Measurements from ENCODE around the gene DYNLRB1. TPM values are rescaled to one million over a fixed set of nuclear protein-coding genes. Genes with fewer than 3 reads are reported as not detected.
A peak's percentile ranks its signal among the peaks of the same experiment; 100 is the strongest.

The DYNLRB1 gene
- total RNA-seq, 1 donor from 2014 or later, result 101 TPM

GRCh38 chr20:34558320-34559218 is 42.3 kb downstream of the DYNLRB1 start, which contains the start of gene MAP1LC3A:
TSS of gene MAP1LC3A (plus strand) at chr20:34558718. CDS start at chr20:34558869, 151 bp downstream.
- Mint-ChIP-seq H3K4me1 (peaks cover 11% of the 10 kb centered on the region), H3K27me3 (ENCODE audit: low read depth) (no peaks in the 10 kb centered on the region), H3K4me3 (peak within 1 kb of the TSS; percentile 78), H3K27ac (peak within 1 kb of the TSS; percentile 91), H3K36me3 (no peaks in the 10 kb centered on the region), H3K9me3 (no peaks in the 10 kb centered on the region)
- TF ChIP-seq, protein P1, sequence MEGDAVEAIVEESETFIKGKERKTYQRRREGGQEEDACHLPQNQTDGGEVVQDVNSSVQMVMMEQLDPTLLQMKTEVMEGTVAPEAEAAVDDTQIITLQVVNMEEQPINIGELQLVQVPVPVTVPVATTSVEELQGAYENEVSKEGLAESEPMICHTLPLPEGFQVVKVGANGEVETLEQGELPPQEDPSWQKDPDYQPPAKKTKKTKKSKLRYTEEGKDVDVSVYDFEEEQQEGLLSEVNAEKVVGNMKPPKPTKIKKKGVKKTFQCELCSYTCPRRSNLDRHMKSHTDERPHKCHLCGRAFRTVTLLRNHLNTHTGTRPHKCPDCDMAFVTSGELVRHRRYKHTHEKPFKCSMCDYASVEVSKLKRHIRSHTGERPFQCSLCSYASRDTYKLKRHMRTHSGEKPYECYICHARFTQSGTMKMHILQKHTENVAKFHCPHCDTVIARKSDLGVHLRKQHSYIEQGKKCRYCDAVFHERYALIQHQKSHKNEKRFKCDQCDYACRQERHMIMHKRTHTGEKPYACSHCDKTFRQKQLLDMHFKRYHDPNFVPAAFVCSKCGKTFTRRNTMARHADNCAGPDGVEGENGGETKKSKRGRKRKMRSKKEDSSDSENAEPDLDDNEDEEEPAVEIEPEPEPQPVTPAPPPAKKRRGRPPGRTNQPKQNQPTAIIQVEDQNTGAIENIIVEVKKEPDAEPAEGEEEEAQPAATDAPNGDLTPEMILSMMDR (IDR thresholded peaks at IDR 0.05; ENCODE audit: unreplicated experiment), result no peak
- peak; percentile 97 to 98 for DNase-seq (ENCODE audit: low spot score in 2 of 2, unreplicated experiment in 2 of 2)

- Mint-ChIP-seq H3K4me3 (peak overlapping the region; percentile 62), H3K27me3 (ENCODE audit: low read depth) (no peaks in the 10 kb centered on the region), H3K4me1 (peaks cover 11% of the 10 kb centered on the region), H3K36me3 (no peaks in the 10 kb centered on the region), H3K27ac (peak overlapping the region; percentile 91), H3K9me3 (no peaks in the 10 kb centered on the region)
- TF ChIP-seq, protein P1 (IDR thresholded peaks at IDR 0.05; ENCODE audit: unreplicated experiment), result no peak
- no peak for DNase-seq (ENCODE audit: low spot score in 2 of 2, unreplicated experiment in 2 of 2)
Measured at GRCh38 chr20:34559311-34560140, 43.3 kb downstream of the DYNLRB1 start.

- Mint-ChIP-seq H3K27ac (peak overlapping the region; percentile 74), H3K27me3 (ENCODE audit: low read depth) (no peaks in the 10 kb centered on the region), H3K4me3 (peak overlapping the region; percentile 64), H3K4me1 (peaks cover 11% of the 10 kb centered on the region), H3K36me3 (no peaks in the 10 kb centered on the region), H3K9me3 (no peaks in the 10 kb centered on the region)
- DNase-seq (ENCODE audit: low spot score in 2 of 2, unreplicated experiment in 2 of 2), result no peak
- TF ChIP-seq, protein P1 (IDR thresholded peaks at IDR 0.05; ENCODE audit: unreplicated experiment), result no peak
Measured at GRCh38 chr20:34560141-34560523, 43.9 kb downstream of the DYNLRB1 start.

GRCh38 chr20:34560614-34561013 is 44.4 kb downstream of the DYNLRB1 start:
- peaks cover under 1% of the 10 kb centered on the region for H3K36me3 Mint-ChIP-seq
- DNase-seq (ENCODE audit: low spot score in 2 of 2, unreplicated experiment in 2 of 2), result no peak
- TF ChIP-seq, protein P1 (IDR thresholded peaks at IDR 0.05; ENCODE audit: unreplicated experiment), result no peak
- H3K4me3 Mint-ChIP-seq, result peak overlapping the region; percentile 64
- H3K27me3 Mint-ChIP-seq (ENCODE audit: low read depth), result no peaks in the 10 kb centered on the region
- H3K27ac Mint-ChIP-seq, result no peak overlapping the region
- no peaks in the 10 kb centered on the region for H3K9me3 Mint-ChIP-seq
- peaks cover 11% of the 10 kb centered on the region for H3K4me1 Mint-ChIP-seq

- Mint-ChIP-seq H3K27ac (peak overlapping the region; percentile 11), H3K4me1 (peaks cover 11% of the 10 kb centered on the region), H3K4me3 (no peak overlapping the region), H3K9me3 (no peaks in the 10 kb centered on the region), H3K27me3 (ENCODE audit: low read depth) (no peaks in the 10 kb centered on the region), H3K36me3 (peaks cover 1% of the 10 kb centered on the region)
- TF ChIP-seq, protein P1 (IDR thresholded peaks at IDR 0.05; ENCODE audit: unreplicated experiment), result no peak
- DNase-seq (ENCODE audit: low spot score in 2 of 2, unreplicated experiment in 2 of 2), result no peak
Measured at GRCh38 chr20:34561661-34562060, 45.4 kb downstream of the DYNLRB1 start.

Data from mesothelial cell of epicardium (in vitro differentiated cells).